Astrocyte (in vitro differentiated cells and primary cell): ENCODE data around the gene ADGRA1. TPM values are rescaled to one million over a fixed set of nuclear protein-coding genes. Genes with fewer than 3 reads are reported as not detected.

Experiments used
- DNase-seq: peaks from one replicate; pipeline ENCODE4 v3.0.0-alpha.2; 2010; ENCODE audit warnings: low read depth
- FAIRE-seq: peaks from 2 replicates; lab custom pipeline; 2011; peaks lifted over from hg19 to GRCh38; lab: Jason Lieb, UNC
- H2AFZ ChIP-seq: 2 replicates; pipeline ENCODE4 v1.6.0; 2012; ENCODE audit warnings: low read depth, low read length, inconsistent platforms
- H3K27ac ChIP-seq: 2 replicates; pipeline ENCODE4 v1.5.1; 2011; ENCODE audit warnings: low read depth, low read length, inconsistent platforms
- H3K27me3 ChIP-seq: 2 replicates; pipeline ENCODE4 v1.6.0; 2011; ENCODE audit warnings: low read length, inconsistent platforms; ENCODE audit not compliant: insufficient read depth
- H3K36me3 ChIP-seq: 2 replicates; pipeline ENCODE4 v1.5.1; 2011; ENCODE audit warnings: low read length, inconsistent platforms; ENCODE audit not compliant: insufficient read depth
- H3K4me1 ChIP-seq: 2 replicates; pipeline ENCODE4 v1.5.1; 2011; ENCODE audit warnings: low read length, inconsistent platforms; ENCODE audit not compliant: insufficient read depth
- H3K4me2 ChIP-seq: 2 replicates; pipeline ENCODE4 v1.6.0; 2012; ENCODE audit warnings: low read length, inconsistent platforms
- H3K4me3 ChIP-seq: 2 replicates; pipeline ENCODE4 v1.5.1; 2011; ENCODE audit warnings: low read depth, mild to moderate bottlenecking, low read length, inconsistent platforms; ENCODE audit not compliant: insufficient read depth
- H3K79me2 ChIP-seq: 2 replicates; pipeline ENCODE4 v1.6.0; 2012; ENCODE audit warnings: mild to moderate bottlenecking, low read length, inconsistent platforms; ENCODE audit not compliant: insufficient read depth
- H3K9ac ChIP-seq: 2 replicates; pipeline ENCODE4 v1.6.0; 2012; ENCODE audit warnings: mild to moderate bottlenecking, low read length, inconsistent platforms
- H3K9me3 ChIP-seq: 2 replicates; pipeline ENCODE4 v1.5.1; 2012; ENCODE audit warnings: low read depth, mild to moderate bottlenecking, low read length, inconsistent platforms; ENCODE audit not compliant: insufficient read depth
- H4K20me1 ChIP-seq: 2 replicates; pipeline ENCODE4 v1.6.0; 2012; ENCODE audit warnings: low read length, inconsistent platforms; ENCODE audit not compliant: insufficient read depth
- H3K27ac Mint-ChIP-seq: one replicate; pipeline ENCODE4 v1.8.0; 2021; ENCODE audit warnings: mild to moderate bottlenecking, mixed read lengths; ENCODE audit not compliant: unreplicated experiment
- H3K27me3 Mint-ChIP-seq: one replicate; pipeline ENCODE4 v1.8.0; 2021; ENCODE audit warnings: low read depth, mixed read lengths; ENCODE audit not compliant: unreplicated experiment
- H3K36me3 Mint-ChIP-seq: one replicate; pipeline ENCODE4 v1.8.0; 2021; ENCODE audit warnings: low read depth, mixed read lengths; ENCODE audit not compliant: unreplicated experiment
- H3K4me1 Mint-ChIP-seq: one replicate; pipeline ENCODE4 v1.8.0; 2021; ENCODE audit warnings: low read depth, mixed read lengths; ENCODE audit not compliant: unreplicated experiment
- H3K4me3 Mint-ChIP-seq: one replicate; pipeline ENCODE4 v1.8.0; 2021; ENCODE audit warnings: mild to moderate bottlenecking, moderate library complexity, mixed read lengths; ENCODE audit not compliant: unreplicated experiment
- H3K9me3 Mint-ChIP-seq: one replicate; pipeline ENCODE4 v1.8.0; 2021; ENCODE audit warnings: mild to moderate bottlenecking, mixed read lengths; ENCODE audit not compliant: unreplicated experiment
- CTCF ChIP-seq: IDR thresholded peaks from 2 replicates; pipeline ENCODE4 v1.5.1; 2011; ENCODE audit warnings: low read depth, mild to moderate bottlenecking, inconsistent platforms, low read length, moderate library complexity; ENCODE audit not compliant: insufficient read depth
- EZH2 ChIP-seq: IDR thresholded peaks from 2 replicates; pipeline ENCODE4 v1.6.1; 2012; ENCODE audit warnings: mild to moderate bottlenecking, low read length, inconsistent platforms; ENCODE audit not compliant: insufficient read depth
- total RNA-seq: library from RNA; stranded (reverse); gene quantifications from 2 replicates; pipeline ENCODE4 v1.2.1, GENCODE V29; 2021

The ADGRA1 gene
- total RNA-seq, 1 donor from 2014 or later: not detected

DNA sequence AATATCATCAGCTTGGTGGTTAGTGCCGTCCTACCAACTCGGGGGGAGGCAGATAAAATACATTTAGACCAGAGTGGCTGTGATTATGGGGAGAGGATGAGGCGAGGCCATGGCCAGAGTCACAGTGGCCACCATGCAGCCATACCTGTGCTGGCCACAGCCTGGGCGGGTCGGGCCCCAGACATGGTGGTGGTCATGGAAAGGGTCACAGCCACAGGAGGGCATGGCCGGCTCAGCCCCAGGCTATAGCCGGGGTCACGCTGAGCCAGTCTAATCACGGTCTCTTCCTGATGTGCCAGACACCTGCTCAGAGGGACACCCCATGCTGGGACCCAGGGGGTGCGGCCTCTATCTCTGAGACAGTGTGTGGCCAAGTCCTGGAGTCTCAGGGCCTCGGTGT is 10.2 kb downstream of the ADGRA1 start:
- Histone ChIP-seq H3K27me3 (peaks cover 3% of the 10 kb centered on the region), H3K79me2 (no peaks in the 10 kb centered on the region), H3K36me3 (no peaks in the 10 kb centered on the region), H2AFZ (no peak overlapping the region), H4K20me1 (no peaks in the 10 kb centered on the region), H3K4me2 (no peak overlapping the region), H3K9me3 (no peaks in the 10 kb centered on the region), H3K27ac (no peak overlapping the region), H3K9ac (no peak overlapping the region), H3K4me3 (no peak overlapping the region), H3K4me1 (no peaks in the 10 kb centered on the region)
- H3K4me3 Mint-ChIP-seq: no peak overlapping the region
- no peak for DNase-seq
- H3K27ac Mint-ChIP-seq: no peak overlapping the region
- peaks cover 63% of the 10 kb centered on the region for H3K27me3 Mint-ChIP-seq
- TF ChIP-seq CTCF: no peak
- TF ChIP-seq EZH2: no peak
- H3K4me1 Mint-ChIP-seq: no peaks in the 10 kb centered on the region
- no peak for FAIRE-seq
- H3K36me3 Mint-ChIP-seq: no peaks in the 10 kb centered on the region
- no peaks in the 10 kb centered on the region for H3K9me3 Mint-ChIP-seq

DNA sequence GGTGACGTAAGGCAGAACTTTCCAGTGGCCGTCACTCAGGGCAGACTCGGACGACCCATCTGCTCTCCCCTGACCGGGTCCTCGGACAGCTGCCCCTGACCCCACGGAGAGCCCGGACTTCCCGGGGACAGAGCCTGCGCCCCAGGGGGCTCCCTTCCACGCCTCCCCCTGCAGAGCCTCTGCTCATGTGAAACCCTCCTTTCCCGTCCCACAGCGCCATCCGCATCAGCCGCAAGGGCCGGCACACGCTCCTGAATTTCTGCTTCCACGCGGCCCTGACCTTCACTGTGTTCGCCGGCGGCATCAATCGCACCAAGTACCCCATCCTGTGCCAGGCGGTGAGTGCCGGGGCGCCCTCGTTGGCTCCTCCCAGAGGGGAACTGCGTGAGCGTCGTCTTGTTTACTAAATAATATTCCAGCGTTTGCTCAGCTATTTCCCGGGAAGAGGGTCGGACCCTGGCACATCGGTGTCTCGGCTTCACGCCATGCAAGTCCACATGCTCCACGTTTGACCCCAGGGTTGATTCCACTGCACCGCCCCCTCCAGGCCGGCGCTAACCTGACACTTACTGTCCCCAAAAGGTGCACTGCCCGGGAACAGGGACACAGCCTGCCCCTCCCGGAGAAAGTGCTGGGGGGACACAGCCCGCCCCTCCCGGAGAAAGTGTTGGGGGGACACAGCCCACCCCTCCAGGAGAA is 10.9 kb downstream of the ADGRA1 start:
- H3K36me3 ChIP-seq: no peaks in the 10 kb centered on the region
- no peak overlapping the region for H3K4me3 Mint-ChIP-seq
- H3K4me3 ChIP-seq: no peak overlapping the region
- H2AFZ ChIP-seq: no peak overlapping the region
- no peak overlapping the region for H3K4me2 ChIP-seq
- H3K27me3 Mint-ChIP-seq: peaks cover 58% of the 10 kb centered on the region
- no peak for DNase-seq
- peaks cover 3% of the 10 kb centered on the region for H3K27me3 ChIP-seq
- no peak for TF ChIP-seq CTCF
- TF ChIP-seq EZH2: no peak
- H4K20me1 ChIP-seq: no peaks in the 10 kb centered on the region
- H3K9me3 Mint-ChIP-seq: no peaks in the 10 kb centered on the region
- no peak for FAIRE-seq
- no peaks in the 10 kb centered on the region for H3K79me2 ChIP-seq
- no peak overlapping the region for H3K27ac Mint-ChIP-seq
- H3K27ac ChIP-seq: no peak overlapping the region
- H3K9me3 ChIP-seq: no peaks in the 10 kb centered on the region
- H3K4me1 Mint-ChIP-seq: no peaks in the 10 kb centered on the region
- H3K4me1 ChIP-seq: no peaks in the 10 kb centered on the region
- H3K36me3 Mint-ChIP-seq: no peaks in the 10 kb centered on the region
- H3K9ac ChIP-seq: no peak overlapping the region

GRCh38 chr10:133099571-133099970 is 11.8 kb downstream of the ADGRA1 start:
- Mint-ChIP-seq H3K9me3 (no peaks in the 10 kb centered on the region), H3K27me3 (peaks cover 52% of the 10 kb centered on the region), H3K4me3 (no peak overlapping the region), H3K36me3 (no peaks in the 10 kb centered on the region), H3K4me1 (no peaks in the 10 kb centered on the region), H3K27ac (no peak overlapping the region)
- no peak for DNase-seq
- no peaks in the 10 kb centered on the region for H3K4me1 ChIP-seq
- no peak overlapping the region for H3K27ac ChIP-seq
- no peaks in the 10 kb centered on the region for H4K20me1 ChIP-seq
- no peak for TF ChIP-seq EZH2
- no peak for TF ChIP-seq CTCF
- H3K36me3 ChIP-seq: no peaks in the 10 kb centered on the region
- no peak overlapping the region for H3K9ac ChIP-seq
- peaks cover 3% of the 10 kb centered on the region for H3K27me3 ChIP-seq
- FAIRE-seq: no peak
- H3K9me3 ChIP-seq: no peaks in the 10 kb centered on the region
- no peaks in the 10 kb centered on the region for H3K79me2 ChIP-seq
- H3K4me3 ChIP-seq: no peak overlapping the region
- H3K4me2 ChIP-seq: no peak overlapping the region
- no peak overlapping the region for H2AFZ ChIP-seq
